GM13976 (cell line): Measurements from ENCODE around the gene CLDN24.

ENCODE experiments used
- DNase-seq: peaks from one replicate; pipeline ENCODE4 v3.0.0; 2012; ENCODE audit warnings: low spot score
- in situ Hi-C: fragments of 300-500 bp; cut with MboI; formaldehyde crosslinking; loops from one replicate; pipeline ENCODE4 v1.12.0; 2022; ENCODE audit warnings: low sequenced_read_pairs, mixed read lengths, inconsistent platforms; ENCODE audit not compliant: unreplicated experiment
- TF ChIP-seq, protein P1 (sequence below): IDR thresholded peaks from 2 replicates; pipeline ENCODE4 v1.5.1; 2012; ENCODE audit warnings: borderline replicate concordance, mild to moderate bottlenecking; ENCODE audit not compliant: insufficient read depth; ENCODE audit errors: extremely low read depth, missing control alignments, control extremely low read depth

The CLDN24 gene

DNA sequence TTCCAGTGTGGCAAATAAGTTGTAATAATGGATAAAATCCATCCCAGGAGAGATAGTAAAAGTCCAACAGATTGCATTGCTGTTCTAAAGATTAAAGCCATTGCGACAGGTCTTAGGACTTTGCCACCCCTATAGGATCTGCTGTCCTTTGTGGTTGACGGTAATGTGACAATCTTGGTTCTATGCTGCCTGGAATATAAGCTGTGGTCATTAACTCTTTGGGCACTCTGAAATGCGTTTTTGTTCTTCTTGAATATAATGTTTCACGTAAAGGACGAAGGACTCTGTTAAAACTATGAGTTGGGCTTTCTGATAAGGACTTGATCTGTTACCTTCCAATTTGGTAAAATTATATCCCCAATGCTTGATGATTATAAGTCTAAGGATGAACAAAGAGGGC lies at the start of gene CLDN24:
CLDN24 (minus strand) TSS at position 101 of the 400 bp plus-strand sequence; CDS start at position 101, 0 bp downstream.
- no peak for DNase-seq
- TF ChIP-seq, protein P1, sequence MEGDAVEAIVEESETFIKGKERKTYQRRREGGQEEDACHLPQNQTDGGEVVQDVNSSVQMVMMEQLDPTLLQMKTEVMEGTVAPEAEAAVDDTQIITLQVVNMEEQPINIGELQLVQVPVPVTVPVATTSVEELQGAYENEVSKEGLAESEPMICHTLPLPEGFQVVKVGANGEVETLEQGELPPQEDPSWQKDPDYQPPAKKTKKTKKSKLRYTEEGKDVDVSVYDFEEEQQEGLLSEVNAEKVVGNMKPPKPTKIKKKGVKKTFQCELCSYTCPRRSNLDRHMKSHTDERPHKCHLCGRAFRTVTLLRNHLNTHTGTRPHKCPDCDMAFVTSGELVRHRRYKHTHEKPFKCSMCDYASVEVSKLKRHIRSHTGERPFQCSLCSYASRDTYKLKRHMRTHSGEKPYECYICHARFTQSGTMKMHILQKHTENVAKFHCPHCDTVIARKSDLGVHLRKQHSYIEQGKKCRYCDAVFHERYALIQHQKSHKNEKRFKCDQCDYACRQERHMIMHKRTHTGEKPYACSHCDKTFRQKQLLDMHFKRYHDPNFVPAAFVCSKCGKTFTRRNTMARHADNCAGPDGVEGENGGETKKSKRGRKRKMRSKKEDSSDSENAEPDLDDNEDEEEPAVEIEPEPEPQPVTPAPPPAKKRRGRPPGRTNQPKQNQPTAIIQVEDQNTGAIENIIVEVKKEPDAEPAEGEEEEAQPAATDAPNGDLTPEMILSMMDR = no peak
- in situ Hi-C loops = no loop called here

GRCh38 chr4:183370786-183371185 lies 48.6 kb upstream of the CLDN24 start:
- no peak for DNase-seq
- in situ Hi-C loops = no loop called here
- TF ChIP-seq, protein P1 = no peak

- no peak for DNase-seq
- in situ Hi-C loops = no loop called here
- TF ChIP-seq, protein P1 = no peak
These were observed 46.8 kb upstream of the CLDN24 start for GRCh38 chr4:183369073-183369472.

- no peak for DNase-seq
- in situ Hi-C loops = no loop called here
- TF ChIP-seq, protein P1 = no peak
These were observed 44.1 kb upstream of the CLDN24 start for GRCh38 chr4:183366206-183366835.

- DNase-seq = no peak
- in situ Hi-C loops = no loop called here
These were observed 41.8 kb upstream of the CLDN24 start for GRCh38 chr4:183364025-183364424.

DNA sequence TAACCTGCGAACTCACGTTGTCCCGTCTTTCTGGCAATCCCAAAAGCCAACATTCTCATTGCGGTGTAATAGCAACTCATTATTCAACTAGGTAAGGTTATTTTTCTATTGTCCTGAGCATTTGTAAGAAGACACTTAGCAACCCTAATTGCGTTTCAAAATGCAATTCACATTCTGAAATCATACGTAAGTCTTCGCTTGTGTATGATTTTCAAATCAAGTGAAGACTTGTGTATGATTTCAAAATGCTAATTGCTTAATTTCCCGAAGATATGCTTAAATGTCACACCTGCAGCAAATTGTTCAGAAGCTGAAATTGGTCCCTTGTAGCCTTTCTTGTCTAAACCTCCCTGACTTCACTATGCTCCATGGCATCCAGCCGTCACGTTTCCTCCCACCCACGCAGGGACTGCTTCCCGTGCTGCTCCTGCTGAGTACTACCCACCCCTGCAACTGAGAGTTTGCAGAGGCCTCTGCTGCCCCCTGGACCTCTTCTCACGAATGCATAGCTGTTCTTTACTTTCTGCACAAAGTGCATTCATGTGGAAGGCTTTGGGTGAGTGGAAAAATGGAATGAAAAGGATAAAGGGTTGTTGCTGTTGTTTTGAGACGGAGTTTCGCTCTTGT lies 40.8 kb upstream of the CLDN24 start:
- DNase-seq = no peak
- in situ Hi-C loops = no loop called here
- TF ChIP-seq, protein P1 = no peak

More at GRCh38 chr4:183364025-183364424, 41.8 kb upstream of the CLDN24 start:
- TF ChIP-seq, protein P1 = no peak
